Adrenal gland (tissue), 5 donors: ENCODE data around the gene CLASP1.

Experiments
- POLR2A ChIP-seq, 2 donors: fragments of 450-650 bp; IDR thresholded peaks; one replicate each; pipeline ENCODE4 v1.6.1; 2017; ENCODE audit warnings: antibody characterized with exemption in 2 of 2, mild to moderate bottlenecking in 2 of 2, moderate library complexity in 1 of 2
- TF ChIP-seq, protein P1 (sequence below), 6 experiments: fragments of 450-650 bp in 4 of 6; fragments of 200-600 bp in 2 of 6; sonication (generic) in 1 of 6; IDR thresholded peaks; 1 replicate in 5 of 6; 2 replicates in 1 of 6; pipeline versions ENCODE4 v1.5.1 to v1.8.0; 2016 to 2021; ENCODE audit warnings: antibody characterized with exemption in 6 of 6, mild to moderate bottlenecking in 2 of 6, moderate library complexity in 1 of 6
- donor health status: DM: no; HTN: no; CAD: no.

DNA sequence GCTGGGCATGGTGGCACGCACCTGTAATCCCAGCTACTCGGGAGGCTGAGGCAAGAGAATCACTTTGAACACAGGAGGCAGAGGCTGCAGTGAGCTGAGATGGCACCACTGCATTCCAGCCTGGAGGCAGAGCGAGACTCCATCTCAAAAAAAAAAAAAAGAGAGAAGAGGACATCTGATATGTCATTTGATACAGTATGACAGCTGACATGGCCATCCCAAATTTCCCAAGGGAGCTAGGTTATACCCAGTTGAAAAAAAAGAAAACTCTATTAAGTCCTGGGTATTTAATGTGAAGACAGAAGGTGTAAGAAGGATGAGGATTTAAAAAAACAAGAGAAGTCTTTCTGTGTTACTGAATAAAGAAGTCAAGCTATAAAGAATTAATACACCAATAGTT is 23.3 kb downstream of the CLASP1 start:
- no peak for TF ChIP-seq POLR2A (IDR thresholded peaks at IDR 0.05)
- TF ChIP-seq, protein P1, sequence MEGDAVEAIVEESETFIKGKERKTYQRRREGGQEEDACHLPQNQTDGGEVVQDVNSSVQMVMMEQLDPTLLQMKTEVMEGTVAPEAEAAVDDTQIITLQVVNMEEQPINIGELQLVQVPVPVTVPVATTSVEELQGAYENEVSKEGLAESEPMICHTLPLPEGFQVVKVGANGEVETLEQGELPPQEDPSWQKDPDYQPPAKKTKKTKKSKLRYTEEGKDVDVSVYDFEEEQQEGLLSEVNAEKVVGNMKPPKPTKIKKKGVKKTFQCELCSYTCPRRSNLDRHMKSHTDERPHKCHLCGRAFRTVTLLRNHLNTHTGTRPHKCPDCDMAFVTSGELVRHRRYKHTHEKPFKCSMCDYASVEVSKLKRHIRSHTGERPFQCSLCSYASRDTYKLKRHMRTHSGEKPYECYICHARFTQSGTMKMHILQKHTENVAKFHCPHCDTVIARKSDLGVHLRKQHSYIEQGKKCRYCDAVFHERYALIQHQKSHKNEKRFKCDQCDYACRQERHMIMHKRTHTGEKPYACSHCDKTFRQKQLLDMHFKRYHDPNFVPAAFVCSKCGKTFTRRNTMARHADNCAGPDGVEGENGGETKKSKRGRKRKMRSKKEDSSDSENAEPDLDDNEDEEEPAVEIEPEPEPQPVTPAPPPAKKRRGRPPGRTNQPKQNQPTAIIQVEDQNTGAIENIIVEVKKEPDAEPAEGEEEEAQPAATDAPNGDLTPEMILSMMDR (IDR thresholded peaks at IDR 0.05) = no peak
